ENCODE data around the gene ENPP3.

Gene ENPP3

DNA sequence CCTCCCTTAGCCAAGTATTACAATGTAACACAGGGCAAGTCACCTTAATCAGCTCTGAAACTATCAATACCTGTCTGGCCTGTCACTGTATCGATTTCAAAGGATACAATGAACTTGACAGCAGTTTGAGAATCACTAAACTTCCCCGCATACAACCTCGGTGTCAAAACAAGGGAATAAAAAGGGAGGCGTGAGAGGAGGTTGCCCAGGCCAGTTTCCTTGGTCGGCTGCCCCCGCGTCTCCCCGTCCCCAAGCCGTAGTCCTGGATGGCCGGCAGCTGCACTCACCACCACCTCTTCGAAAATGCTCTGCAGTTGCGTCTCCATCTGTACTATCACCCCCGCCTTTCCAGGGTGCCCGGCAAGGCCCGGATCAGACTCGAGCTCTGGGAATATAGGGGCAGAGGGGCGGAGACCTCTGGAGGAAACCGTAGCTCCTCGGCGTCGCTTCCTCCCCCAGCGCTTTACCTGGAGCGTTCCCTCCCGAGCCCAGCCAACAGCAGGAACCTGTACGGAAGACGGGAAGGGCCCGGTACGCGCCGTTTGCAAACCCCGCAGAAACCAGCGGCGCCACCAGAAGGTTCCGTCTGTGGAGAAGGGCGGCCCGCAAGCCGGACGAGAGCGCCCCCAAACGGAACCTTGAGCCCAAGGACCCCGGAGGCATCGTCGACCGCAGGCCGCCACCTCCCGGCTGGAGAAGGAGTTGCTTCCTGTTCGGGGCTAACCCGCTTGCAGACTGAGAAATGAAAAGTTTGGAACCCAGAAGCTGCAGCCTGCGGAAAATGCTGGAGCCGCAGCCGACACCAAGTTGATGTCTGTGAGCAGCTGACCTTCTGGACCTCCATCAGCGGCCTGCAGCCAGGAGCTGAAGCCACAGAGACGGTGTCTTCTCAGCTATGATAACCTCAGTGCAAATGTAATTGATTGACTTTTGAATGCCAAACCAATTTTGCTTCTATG lies 9.1 kb upstream of the ENPP3 start, which contains the start of gene MED23:
Gene MED23 (minus strand): TSS at position 519 of the 959 bp plus-strand sequence. CDS start 193 bp downstream, at position 326.
- Histone ChIP-seq H3K27ac (ENCODE audit: low read depth, low read length) (peak within 1 kb of the TSS; percentile 71), H3K9me3 (ENCODE audit: control insufficient read depth in 1 of 2, low read length in 2 of 2) (no peaks in the 10 kb centered on the region), H3K9ac (ENCODE audit: low read depth in 1 of 2, low read length in 2 of 2) (peak within 1 kb of the TSS; percentile 86 to 91), H3K4me3 (ENCODE audit: low read depth in 1 of 2, low read length in 2 of 2) (peak within 1 kb of the TSS; percentile 96 to 97), H3K27me3 (ENCODE audit: control insufficient read depth in 1 of 2, insufficient read depth in 2 of 2, low read length in 2 of 2) (no peaks in the 10 kb centered on the region), H3K36me3 (ENCODE audit: control insufficient read depth in 1 of 2, insufficient read depth in 2 of 2, low read length in 2 of 2) (peaks cover 10 to 22% of the 10 kb centered on the region in 2 donors), H3K4me1 (ENCODE audit: control insufficient read depth in 1 of 2, insufficient read depth in 2 of 2, low read length in 2 of 2) (peaks cover 17 to 21% of the 10 kb centered on the region in 2 donors)

DNA sequence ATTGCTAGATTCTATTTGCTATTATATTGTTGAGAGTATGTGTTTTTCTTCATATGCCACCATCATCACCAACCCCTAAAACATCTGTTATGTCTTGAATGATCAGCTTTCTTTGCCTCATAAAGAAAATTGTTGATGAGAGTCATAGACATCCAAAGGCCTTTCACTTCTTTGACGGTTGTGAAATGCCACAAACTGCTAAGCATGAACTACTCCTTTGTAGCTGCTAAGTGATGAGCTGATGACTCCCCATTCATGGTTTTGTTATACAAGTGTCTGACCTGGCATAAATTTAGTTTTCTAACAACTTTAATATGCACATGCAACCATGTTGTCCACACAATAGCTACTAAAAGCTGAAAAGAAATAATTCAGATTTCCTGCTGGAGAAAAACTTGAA lies 8.4 kb upstream of the ENPP3 start:
- H3K27me3 ChIP-seq (ENCODE audit: control insufficient read depth in 1 of 2, insufficient read depth in 2 of 2, low read length in 2 of 2) = no peaks in the 10 kb centered on the region
- H3K4me1 ChIP-seq (ENCODE audit: control insufficient read depth in 1 of 2, insufficient read depth in 2 of 2, low read length in 2 of 2) = peaks cover 17 to 21% of the 10 kb centered on the region in 2 donors
- H3K36me3 ChIP-seq (ENCODE audit: control insufficient read depth in 1 of 2, insufficient read depth in 2 of 2, low read length in 2 of 2) = peaks cover 10 to 15% of the 10 kb centered on the region in 2 donors
- H3K4me3 ChIP-seq (ENCODE audit: low read depth in 1 of 2, low read length in 2 of 2) = peak overlapping the region; percentile 73 to 97
- H3K27ac ChIP-seq (ENCODE audit: low read depth, low read length) = no peak overlapping the region
- no peaks in the 10 kb centered on the region for H3K9me3 ChIP-seq (ENCODE audit: control insufficient read depth in 1 of 2, low read length in 2 of 2)
- H3K9ac ChIP-seq (ENCODE audit: low read depth in 1 of 2, low read length in 2 of 2) = peak overlapping the region in 1 of 2 donors; percentile 63

DNA sequence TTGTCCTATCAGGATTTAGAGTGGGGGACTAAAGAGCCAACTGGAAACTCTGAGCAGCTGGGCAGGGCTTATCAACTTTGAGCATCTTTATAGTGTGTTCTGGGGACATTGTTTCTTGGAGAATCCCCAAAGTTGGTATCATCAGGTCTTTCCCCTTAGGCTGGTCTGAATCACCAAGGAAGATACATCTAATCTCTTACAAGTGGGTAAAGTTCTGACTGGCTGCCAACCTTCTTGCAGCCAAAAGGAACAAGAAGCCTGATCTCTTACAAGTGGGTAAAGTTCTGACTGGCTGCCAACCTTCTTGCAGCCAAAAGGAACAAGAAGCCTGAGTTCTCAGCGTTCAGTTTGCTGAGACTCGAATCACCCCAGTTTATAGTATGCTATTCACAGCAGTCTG lies 7.5 kb upstream of the ENPP3 start:
- Histone ChIP-seq H3K4me3 (ENCODE audit: low read depth in 1 of 2, low read length in 2 of 2) (no peak overlapping the region), H3K27ac (ENCODE audit: low read depth, low read length) (no peak overlapping the region), H3K9ac (ENCODE audit: low read depth in 1 of 2, low read length in 2 of 2) (no peak overlapping the region), H3K4me1 (ENCODE audit: control insufficient read depth in 1 of 2, insufficient read depth in 2 of 2, low read length in 2 of 2) (peaks cover 17 to 21% of the 10 kb centered on the region in 2 donors), H3K9me3 (ENCODE audit: control insufficient read depth in 1 of 2, low read length in 2 of 2) (no peaks in the 10 kb centered on the region), H3K36me3 (ENCODE audit: control insufficient read depth in 1 of 2, insufficient read depth in 2 of 2, low read length in 2 of 2) (peaks cover 2 to 6% of the 10 kb centered on the region in 2 donors), H3K27me3 (ENCODE audit: control insufficient read depth in 1 of 2, insufficient read depth in 2 of 2, low read length in 2 of 2) (no peaks in the 10 kb centered on the region)

DNA sequence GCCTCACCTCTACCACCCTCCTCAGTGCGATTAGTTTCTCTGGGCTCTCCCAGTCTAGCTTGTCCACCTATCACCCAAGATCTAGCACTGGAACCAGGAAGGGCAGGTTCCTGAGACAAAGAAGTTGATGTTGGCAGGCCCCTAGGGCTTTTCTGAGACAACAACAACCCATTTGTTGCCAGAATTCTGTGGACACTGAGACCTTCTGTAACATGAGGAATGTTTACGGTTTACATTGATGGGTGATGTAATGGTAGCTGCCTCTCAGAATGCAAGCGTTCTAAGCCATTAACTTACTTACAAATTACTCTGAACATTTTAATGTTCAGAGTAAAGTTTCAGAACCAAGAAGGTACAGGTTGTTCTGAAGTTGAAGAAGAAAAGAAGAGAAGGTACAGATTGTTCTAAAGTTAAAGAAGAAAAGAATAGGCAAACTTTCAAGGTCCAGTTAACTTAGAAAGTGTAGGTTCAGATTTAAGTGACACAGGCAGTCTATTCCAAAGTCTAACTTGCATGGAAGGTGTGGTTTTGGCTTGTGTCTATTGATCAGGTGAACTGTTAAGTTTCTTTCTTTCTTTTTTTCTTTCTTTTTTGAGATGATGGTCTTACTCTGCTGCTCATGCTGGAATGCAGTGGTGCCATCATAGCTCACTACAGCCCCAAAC lies 5.3 kb upstream of the ENPP3 start:
- Histone ChIP-seq H3K9ac (ENCODE audit: low read depth in 1 of 2, low read length in 2 of 2) (no peak overlapping the region), H3K27ac (ENCODE audit: low read depth, low read length) (no peak overlapping the region), H3K9me3 (ENCODE audit: control insufficient read depth in 1 of 2, low read length in 2 of 2) (no peaks in the 10 kb centered on the region), H3K27me3 (ENCODE audit: control insufficient read depth in 1 of 2, insufficient read depth in 2 of 2, low read length in 2 of 2) (no peaks in the 10 kb centered on the region), H3K36me3 (ENCODE audit: control insufficient read depth in 1 of 2, insufficient read depth in 2 of 2, low read length in 2 of 2) (no peaks in the 10 kb centered on the region), H3K4me1 (ENCODE audit: control insufficient read depth in 1 of 2, insufficient read depth in 2 of 2, low read length in 2 of 2) (peaks cover 15% of the 10 kb centered on the region in 2 donors), H3K4me3 (ENCODE audit: low read depth in 1 of 2, low read length in 2 of 2) (no peak overlapping the region)

DNA sequence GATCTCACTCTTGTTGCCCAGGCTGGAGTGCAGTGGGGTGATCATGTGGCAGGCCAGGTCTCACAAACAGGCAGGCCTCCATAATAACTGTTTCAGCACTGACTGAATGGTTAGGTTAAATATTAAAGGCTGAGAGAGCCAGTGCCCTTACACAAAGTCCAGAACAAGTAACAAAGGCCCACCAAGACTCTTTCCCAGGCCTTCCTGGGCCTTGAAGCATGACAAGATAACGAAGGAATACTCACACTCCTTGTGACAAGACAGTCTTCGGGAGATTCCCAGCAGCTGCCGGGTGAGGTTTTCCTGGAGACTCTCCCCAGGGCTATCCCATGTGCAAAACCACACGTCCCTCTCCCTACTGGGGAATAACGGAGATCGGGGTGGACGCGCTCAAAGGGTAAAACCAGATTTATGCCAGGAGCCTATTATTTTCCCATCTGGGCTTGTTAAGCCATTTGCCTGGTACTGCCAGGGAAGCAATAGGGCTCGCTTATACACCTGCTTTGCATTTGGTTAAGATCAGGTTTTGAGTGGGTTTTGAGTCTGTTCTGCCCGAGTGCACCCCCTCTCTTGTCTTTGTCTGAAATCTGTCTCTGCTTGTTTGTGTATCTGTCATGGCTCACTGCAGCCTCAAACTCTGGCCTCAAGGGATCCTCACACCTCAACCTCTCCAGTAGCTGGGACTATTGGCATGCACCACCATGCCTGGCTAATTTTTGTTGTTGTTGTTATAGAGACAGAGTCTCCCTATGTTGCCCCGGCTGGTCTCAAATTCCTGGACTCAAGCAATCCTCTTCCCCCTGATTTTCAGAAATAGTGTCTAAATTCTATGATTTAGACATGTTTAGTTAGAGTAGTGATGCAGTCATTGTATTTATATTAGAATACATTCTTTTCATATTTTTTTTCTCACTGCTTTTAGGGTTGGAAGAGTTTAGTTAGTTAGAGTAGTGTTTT lies 1.4 kb upstream of the ENPP3 start:
- H3K4me3 ChIP-seq (ENCODE audit: low read depth in 1 of 2, low read length in 2 of 2) = no peak overlapping the region

DNA sequence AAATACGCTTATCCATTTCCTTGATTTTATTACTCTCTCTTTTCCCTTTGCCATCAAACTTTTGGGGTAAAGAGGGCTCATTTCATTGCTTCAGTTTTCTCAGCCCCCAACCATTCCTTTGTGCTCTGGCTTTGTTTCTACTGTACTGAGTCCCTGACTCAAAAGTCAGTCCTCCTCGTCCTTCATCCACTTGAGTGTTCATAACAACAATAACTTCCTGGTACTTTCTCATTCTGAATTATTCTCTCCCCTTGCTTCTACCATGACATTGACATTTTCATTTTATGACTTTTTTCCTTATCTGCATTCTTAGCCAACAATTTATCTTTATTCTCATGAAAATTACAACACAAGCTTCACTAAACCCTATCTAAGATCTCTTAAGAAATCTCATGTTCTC lies 911 bp downstream of the ENPP3 start:
- Histone ChIP-seq H3K4me3 (ENCODE audit: low read depth in 1 of 2, low read length in 2 of 2) (no peak overlapping the region), H3K27me3 (ENCODE audit: control insufficient read depth in 1 of 2, insufficient read depth in 2 of 2, low read length in 2 of 2) (no peaks in the 10 kb centered on the region), H3K27ac (ENCODE audit: low read depth, low read length) (no peak overlapping the region), H3K9ac (ENCODE audit: low read depth in 1 of 2, low read length in 2 of 2) (no peak overlapping the region), H3K36me3 (ENCODE audit: control insufficient read depth in 1 of 2, insufficient read depth in 2 of 2, low read length in 2 of 2) (no peaks in the 10 kb centered on the region), H3K9me3 (ENCODE audit: control insufficient read depth in 1 of 2, low read length in 2 of 2) (no peaks in the 10 kb centered on the region), H3K4me1 (ENCODE audit: control insufficient read depth in 1 of 2, insufficient read depth in 2 of 2, low read length in 2 of 2) (peaks cover 6 to 12% of the 10 kb centered on the region in 2 donors)

More for the DNA sequence above, 1.4 kb upstream of the ENPP3 start:
- Histone ChIP-seq H3K27me3 (ENCODE audit: control insufficient read depth in 1 of 2, insufficient read depth in 2 of 2, low read length in 2 of 2) (no peaks in the 10 kb centered on the region), H3K9ac (ENCODE audit: low read depth in 1 of 2, low read length in 2 of 2) (no peak overlapping the region), H3K36me3 (ENCODE audit: control insufficient read depth in 1 of 2, insufficient read depth in 2 of 2, low read length in 2 of 2) (no peaks in the 10 kb centered on the region), H3K27ac (ENCODE audit: low read depth, low read length) (no peak overlapping the region), H3K4me1 (ENCODE audit: control insufficient read depth in 1 of 2, insufficient read depth in 2 of 2, low read length in 2 of 2) (peaks cover 3 to 12% of the 10 kb centered on the region in 2 donors), H3K9me3 (ENCODE audit: control insufficient read depth in 1 of 2, low read length in 2 of 2) (no peaks in the 10 kb centered on the region)

DNA sequence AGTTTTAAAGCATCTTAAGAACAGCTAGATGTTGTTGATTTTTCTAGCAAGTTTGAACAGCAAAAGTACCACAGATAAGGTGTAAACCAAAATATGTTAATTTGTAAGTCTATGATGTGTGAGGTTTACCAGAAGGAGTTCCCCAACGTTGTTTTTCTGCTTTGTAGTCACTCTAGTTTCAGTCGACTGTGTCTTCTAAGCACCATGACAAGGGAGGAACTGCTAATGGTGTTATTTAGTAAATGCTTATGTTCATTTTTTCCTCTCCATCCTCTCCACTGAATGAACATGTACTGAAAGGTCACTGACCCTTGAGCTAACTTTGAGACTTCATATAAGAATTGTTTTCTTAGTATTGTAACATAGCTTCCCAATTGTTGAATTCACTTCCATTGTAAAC lies 3.0 kb downstream of the ENPP3 start:
- no peaks in the 10 kb centered on the region for H3K36me3 ChIP-seq (ENCODE audit: control insufficient read depth in 1 of 2, insufficient read depth in 2 of 2, low read length in 2 of 2)
- H3K27ac ChIP-seq (ENCODE audit: low read depth, low read length) = no peak overlapping the region
- H3K27me3 ChIP-seq (ENCODE audit: control insufficient read depth in 1 of 2, insufficient read depth in 2 of 2, low read length in 2 of 2) = no peaks in the 10 kb centered on the region
- no peaks in the 10 kb centered on the region for H3K9me3 ChIP-seq (ENCODE audit: control insufficient read depth in 1 of 2, low read length in 2 of 2)
- H3K9ac ChIP-seq (ENCODE audit: low read depth in 1 of 2, low read length in 2 of 2) = no peak overlapping the region
- H3K4me1 ChIP-seq (ENCODE audit: control insufficient read depth in 1 of 2, insufficient read depth in 2 of 2, low read length in 2 of 2) = peaks cover 11 to 20% of the 10 kb centered on the region in 2 donors
- H3K4me3 ChIP-seq (ENCODE audit: low read depth in 1 of 2, low read length in 2 of 2) = no peak overlapping the region

DNA sequence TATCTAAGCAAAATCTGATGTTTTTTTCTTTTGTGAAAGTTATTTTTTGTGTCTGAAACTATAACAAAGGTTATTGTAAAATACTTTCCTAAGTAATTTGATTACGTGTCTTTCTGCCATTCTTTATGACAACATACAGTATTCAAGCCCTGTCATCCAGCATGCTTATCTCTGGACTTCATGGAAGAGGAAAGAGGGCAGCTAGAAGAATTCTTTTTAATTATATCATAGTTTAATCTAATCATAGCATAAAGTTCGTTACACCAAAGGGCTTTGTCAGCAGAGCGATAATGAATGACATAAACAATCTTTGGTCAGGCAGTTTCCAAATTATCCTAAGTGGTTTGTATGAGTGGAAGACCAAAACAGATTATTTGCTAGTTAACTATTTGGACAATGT lies 3.5 kb downstream of the ENPP3 start:
- Histone ChIP-seq H3K27me3 (ENCODE audit: control insufficient read depth in 1 of 2, insufficient read depth in 2 of 2, low read length in 2 of 2) (no peaks in the 10 kb centered on the region), H3K9me3 (ENCODE audit: control insufficient read depth in 1 of 2, low read length in 2 of 2) (no peaks in the 10 kb centered on the region), H3K36me3 (ENCODE audit: control insufficient read depth in 1 of 2, insufficient read depth in 2 of 2, low read length in 2 of 2) (no peaks in the 10 kb centered on the region), H3K4me3 (ENCODE audit: low read depth in 1 of 2, low read length in 2 of 2) (no peak overlapping the region), H3K27ac (ENCODE audit: low read depth, low read length) (no peak overlapping the region), H3K4me1 (ENCODE audit: control insufficient read depth in 1 of 2, insufficient read depth in 2 of 2, low read length in 2 of 2) (peaks cover 16 to 25% of the 10 kb centered on the region in 2 donors), H3K9ac (ENCODE audit: low read depth in 1 of 2, low read length in 2 of 2) (no peak overlapping the region)

DNA sequence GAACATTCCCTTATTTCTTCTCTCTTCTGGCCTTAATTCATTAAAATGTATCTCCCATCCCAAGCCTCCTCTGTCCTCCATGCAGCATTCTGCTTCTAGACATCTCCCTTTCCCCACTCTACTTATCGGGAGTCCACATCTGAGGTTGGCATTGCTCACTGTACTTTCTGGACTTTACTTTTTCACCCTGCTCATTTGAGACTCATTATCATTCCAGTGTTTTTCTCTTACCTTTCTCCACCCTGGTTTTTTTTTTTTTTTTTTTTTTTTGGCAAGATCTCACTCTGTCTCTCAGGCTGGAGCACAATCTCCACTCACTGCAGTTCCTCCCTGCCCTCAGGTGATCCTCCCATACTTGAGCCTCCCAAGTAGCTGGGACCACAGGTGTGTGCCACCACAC lies 4.5 kb downstream of the ENPP3 start:
- H3K36me3 ChIP-seq (ENCODE audit: control insufficient read depth in 1 of 2, insufficient read depth in 2 of 2, low read length in 2 of 2) = no peaks in the 10 kb centered on the region
- no peak overlapping the region for H3K27ac ChIP-seq (ENCODE audit: low read depth, low read length)
- H3K4me3 ChIP-seq (ENCODE audit: low read depth in 1 of 2, low read length in 2 of 2) = no peak overlapping the region
- H3K4me1 ChIP-seq (ENCODE audit: control insufficient read depth in 1 of 2, insufficient read depth in 2 of 2, low read length in 2 of 2) = peaks cover 17 to 25% of the 10 kb centered on the region in 2 donors
- H3K9me3 ChIP-seq (ENCODE audit: control insufficient read depth in 1 of 2, low read length in 2 of 2) = no peaks in the 10 kb centered on the region
- H3K9ac ChIP-seq (ENCODE audit: low read depth in 1 of 2, low read length in 2 of 2) = no peak overlapping the region
- no peaks in the 10 kb centered on the region for H3K27me3 ChIP-seq (ENCODE audit: control insufficient read depth in 1 of 2, insufficient read depth in 2 of 2, low read length in 2 of 2)

All from duodenal mucosa (tissue), 2 donors.